HepG2 (cell line): ENCODE measurements around the gene TRIM22. TPM values are rescaled to one million over a fixed set of nuclear protein-coding genes. Genes with fewer than 3 reads are reported as not detected.

Experiments used
- ATAC-seq: fragments of 200-7000 bp; cut with Tn5 transposase; 3 replicates; pipeline ENCODE4 v1.9.1; 2020; ENCODE audit warnings: mild to moderate bottlenecking, moderate library complexity
- BruUV-seq: library from RNA; stranded (reverse); fragments of 400-500 nt; replicated peaks from 2 replicates; lab custom pipeline; 2021; lab: Mats Ljungman, UMichigan
- CTCF ChIA-PET: fragments of 300-600 bp; formaldehyde crosslinking; extraction: SDS; loops from one replicate; lab custom pipeline; 2021; ENCODE audit warnings: low total read pairs, inconsistent platforms, low intra/inter-chr PET ratio; lab: Yijun Ruan, JAX
- POLR2A ChIA-PET: fragments of 350-600 bp; sonication (Branson Sonifier 250); formaldehyde crosslinking; loops from one replicate; lab custom pipeline; 2020; ENCODE audit warnings: antibody characterized with exemption, inconsistent platforms; lab: Yijun Ruan, JAX
- DNase-seq: peaks from one replicate; pipeline ENCODE4 v3.0.0-alpha.2; 2015; ENCODE audit warnings: low spot score
- FAIRE-seq: peaks from 3 replicates; lab custom pipeline; 2011; peaks lifted over from hg19 to GRCh38; lab: Jason Lieb, UNC
- H2AFZ ChIP-seq: one replicate; pipeline ENCODE4 v1.6.1; 2011; ENCODE audit warnings: low read length, inconsistent platforms
- H3K27ac ChIP-seq: fragments of 300-600 bp; 3 replicates; pipeline ENCODE4 v1.8.0; 2011; ENCODE audit warnings: mixed run types, mild to moderate bottlenecking, mixed read lengths, low read length, inconsistent platforms; ENCODE audit not compliant: insufficient read depth; ENCODE audit errors: extremely low read length
- H3K27me3 ChIP-seq, 2 experiments: fragments of 200-600 bp in 1 of 2; 2 replicates in 1 of 2; 3 replicates in 1 of 2; pipeline versions ENCODE4 v1.6.0 to v1.8.0; 2011; ENCODE audit warnings: low read length in 2 of 2, mild to moderate bottlenecking in 2 of 2, moderate library complexity in 2 of 2, inconsistent platforms in 1 of 2; ENCODE audit not compliant: insufficient read depth in 2 of 2, control insufficient read depth in 1 of 2
- H3K36me3 ChIP-seq, 2 experiments: fragments of 200-600 bp in 1 of 2; replicated peaks in 1 of 2; 2 replicates in 1 of 2; 3 replicates in 1 of 2; pipeline versions ENCODE4 v1.5.1 to v1.8.0; 2011; ENCODE audit warnings: low read length in 2 of 2, inconsistent platforms in 1 of 2; ENCODE audit not compliant: insufficient read depth in 2 of 2, control insufficient read depth in 1 of 2
- H3K4me1 ChIP-seq: 2 replicates; pipeline ENCODE4 v1.5.1; 2012; ENCODE audit warnings: low read length, inconsistent platforms; ENCODE audit not compliant: insufficient read depth
- H3K4me2 ChIP-seq: 2 replicates; pipeline ENCODE4 v1.6.0; 2011; ENCODE audit warnings: low read depth, low read length, inconsistent platforms
- H3K4me3 ChIP-seq, 3 experiments: fragments of 200-600 bp in 1 of 3; sonication (generic), shearing (Covaris generic) in 1 of 3; replicated peaks in 1 of 3; 2 replicates each; pipeline ENCODE4 v1.5.1; 2011 to 2016; ENCODE audit warnings: low read length in 3 of 3, inconsistent platforms in 2 of 3, low read depth in 2 of 3, mild to moderate bottlenecking in 2 of 3, control low read depth in 1 of 3, mixed read lengths in 1 of 3; ENCODE audit not compliant: insufficient read depth in 1 of 3
- H3K79me2 ChIP-seq: one replicate; pipeline ENCODE4 v1.6.1; 2011; ENCODE audit warnings: low read length, inconsistent platforms; ENCODE audit not compliant: insufficient read depth
- H3K9ac ChIP-seq: 2 replicates; pipeline ENCODE4 v1.6.0; 2011; ENCODE audit warnings: mild to moderate bottlenecking, low read depth, low read length, inconsistent platforms; ENCODE audit not compliant: insufficient read depth
- H3K9me3 ChIP-seq: 2 replicates; pipeline ENCODE4 v1.5.1; 2012; ENCODE audit warnings: mild to moderate bottlenecking, low read length
- H4K20me1 ChIP-seq: 2 replicates; pipeline ENCODE4 v1.6.0; 2011; ENCODE audit warnings: inconsistent platforms, mild to moderate bottlenecking, low read length, moderate library complexity; ENCODE audit not compliant: insufficient read depth
- CTCF ChIP-seq: sonication (generic); formaldehyde crosslinking; IDR thresholded peaks from 2 replicates; pipeline ENCODE4 v1.5.0; 2020; ENCODE audit warnings: mild to moderate bottlenecking, missing genetic modification reagents, moderate library complexity
- ETV5 ChIP-seq: IDR thresholded peaks from 2 replicates; pipeline ENCODE4 v1.6.1; 2018; ENCODE audit warnings: missing biosample characterization, missing genetic modification reagents, inconsistent platforms, borderline replicate concordance
- MAFF ChIP-seq: IDR thresholded peaks from 2 replicates; pipeline ENCODE4 v1.6.1; 2011; ENCODE audit warnings: low read depth, low read length, improper control_type of control experiment
- MEIS2 ChIP-seq: sonication (generic); formaldehyde crosslinking; IDR thresholded peaks from 2 replicates; pipeline ENCODE4 v1.9.0; 2021; ENCODE audit warnings: mild to moderate bottlenecking, missing genetic modification reagents
- NR2F1 ChIP-seq, 2 experiments: fragments of 450-650 bp in 1 of 2; formaldehyde crosslinking in 1 of 2; IDR thresholded peaks; 2 replicates each; pipeline versions ENCODE4 v1.5.0 to v1.6.1; 2016 to 2020; ENCODE audit warnings: mild to moderate bottlenecking in 1 of 2, missing compliant biosample characterization in 1 of 2, missing genetic modification reagents in 1 of 2, moderate library complexity in 1 of 2
- POLR2G ChIP-seq: fragments of 200-400 bp; formaldehyde crosslinking; IDR thresholded peaks from 2 replicates; pipeline ENCODE4 v1.6.1; 2018; ENCODE audit warnings: mild to moderate bottlenecking, low read depth, low read length, moderate library complexity
- REPIN1 ChIP-seq: sonication (generic); formaldehyde crosslinking; IDR thresholded peaks from 2 replicates; pipeline ENCODE4 v1.8.0; 2022; ENCODE audit warnings: missing genetic modification reagents, low read depth, mild to moderate bottlenecking, borderline replicate concordance
- SP2 ChIP-seq: sonication (generic); formaldehyde crosslinking; IDR thresholded peaks from 2 replicates; pipeline ENCODE4 v1.5.1; 2020; ENCODE audit warnings: mild to moderate bottlenecking, missing genetic modification reagents
- ZFY ChIP-seq: sonication (generic); formaldehyde crosslinking; IDR thresholded peaks from 2 replicates; pipeline ENCODE4 v1.4.0; 2020; ENCODE audit warnings: missing genetic modification reagents
- ZNF383 ChIP-seq: sonication (generic); formaldehyde crosslinking; IDR thresholded peaks from 2 replicates; pipeline ENCODE4 v1.4.0; 2020; ENCODE audit warnings: missing genetic modification reagents, mild to moderate bottlenecking, borderline replicate concordance
- ZNF451 ChIP-seq: sonication (generic); formaldehyde crosslinking; IDR thresholded peaks from 2 replicates; pipeline ENCODE4 v1.5.0; 2020; ENCODE audit warnings: mild to moderate bottlenecking, missing genetic modification reagents
- ZNF674 ChIP-seq: sonication (generic); formaldehyde crosslinking; IDR thresholded peaks from 2 replicates; pipeline ENCODE4 v1.5.0; 2020; ENCODE audit warnings: low read depth, mild to moderate bottlenecking, missing genetic modification reagents
- WGBS: methylation state at CpG from one replicate; pipeline ENCODE4 v1.1.6; 2017; ENCODE audit warnings: low lambda C conversion rate; 5-methylcytosine and 5-hydroxymethylcytosine counted together
- in situ Hi-C: cut with HindIII; loops from 2 replicates; pipeline ENCODE4 v1.10.0; 2017; ENCODE audit warnings: low pct_unique_long_range_greater_than_20kb; ENCODE audit not compliant: extremely low pct_ligation_motif_present
- intact Hi-C: fragments of 100-400 bp; cut with micrococcal nuclease; formaldehyde crosslinking; loops from one replicate; pipeline ENCODE4 v1.10.0; 2022; ENCODE audit not compliant: unreplicated experiment
- polyA plus RNA-seq, 8 experiments: library from polyadenylated mRNA; depleted of rRNA in 3 of 8; stranded (reverse) in 7 of 8; unstranded in 1 of 8; fragments of >200 nt; fragmentation: Illumina TruSeq in 4 of 8; extraction: Trizol in 4 of 8; gene quantifications; 2 replicates each; pipeline versions ENCODE4 v1.2.1 to v1.2.3, GENCODE V29; 2011 to 2016; ENCODE audit warnings: low read depth in 4 of 8, missing spikeins in 1 of 8, mixed read lengths in 1 of 8; ENCODE audit not compliant: insufficient read depth in 1 of 8
- total RNA-seq, 5 experiments: library from RNA; depleted of rRNA; stranded (reverse); fragments of >200 nt; fragmentation: Illumina TruSeq; extraction: Trizol; gene quantifications; 2 replicates each; pipeline ENCODE4 v1.2.3, GENCODE V29; 2016; ENCODE audit warnings: low read depth in 1 of 5
- TF ChIP-seq, protein P1 (sequence below): IDR thresholded peaks from 2 replicates; pipeline ENCODE4 v1.6.1; 2012; ENCODE audit warnings: low read depth, low read length, improper control_type of control experiment
- TF ChIP-seq, protein P2 (sequence below): IDR thresholded peaks from 2 replicates; pipeline ENCODE4 v1.6.1; 2016; ENCODE audit warnings: low read depth, borderline replicate concordance
- TF ChIP-seq, protein P3 (sequence below): IDR thresholded peaks from 2 replicates; pipeline ENCODE4 v1.6.1; 2012; ENCODE audit warnings: inconsistent platforms
- TF ChIP-seq, protein P4 (sequence below): sonication (generic); formaldehyde crosslinking; IDR thresholded peaks from 2 replicates; pipeline ENCODE4 v1.4.0; 2020; ENCODE audit warnings: missing genetic modification reagents, low read depth, mild to moderate bottlenecking, borderline replicate concordance

The TRIM22 gene
- total and polyA plus RNA-seq, 2 of the 13 experiments (the other 11 are each of a cell fraction or from before 2014, with no cell fraction given) = 2.4 to 3.2 TPM

GRCh38 chr11:5684646-5685362 is 4.8 kb upstream of the TRIM22 start, which contains the start of gene TRIM5:
Gene TRIM5 (minus strand): TSS chr11:5685074. CDS start chr11:5680177, 4,897 bp downstream.
- POLR2A ChIA-PET = interaction anchor here (0.7 to 1.8 kb wide), 3 partner anchors 26 to 85 kb away, joined by 3 to 6 read pairs (median 3); no protein-coding TSS in a partner anchor
- Histone ChIP-seq H3K4me3 (peak within 1 kb of the TSS; percentile 55 to 70 (median 65)), H2AFZ (peak within 1 kb of the TSS; percentile 86), H3K4me1 (no peaks in the 10 kb centered on the region), H3K9me3 (no peaks in the 10 kb centered on the region), H3K79me2 (no peaks in the 10 kb centered on the region), H3K36me3 (no peaks in the 10 kb centered on the region; a peak in 2 of 5 replicates), H3K9ac (peak within 1 kb of the TSS; percentile 69), H3K27me3 (no peaks in the 10 kb centered on the region), H3K4me2 (peak within 1 kb of the TSS; percentile 94), H3K27ac (peak within 1 kb of the TSS; percentile 86), H4K20me1 (no peaks in the 10 kb centered on the region)
- peak; percentile 92 for DNase-seq
- CTCF ChIA-PET = interaction anchor here (1.8 kb wide), 1 partner anchor 124 kb away, joined by 9 read pairs; the partner anchor contains the start of gene OR52N2
- ATAC-seq = peak; percentile 99
- FAIRE-seq = peak; percentile 94
- intact Hi-C loops = loop anchor here (1.0 kb wide), 1 partner anchor 123 kb away; the partner anchor contains the start of gene OR52N2
- no TSS peak for BruUV-seq
- in situ Hi-C loops = loop anchor here (10.0 kb wide), 1 partner anchor 120 kb away; the partner anchor contains the start of gene OR52N2
- WGBS = 1% methylated on average over 13 of the region's 13 CpGs
- TF ChIP-seq POLR2G (peak; percentile 83), REPIN1 (CRISPR knock-in tag) (no peak), CTCF (peak; percentile 65), ZNF383 (CRISPR knock-in tag) (no peak), MEIS2 (CRISPR knock-in tag) (peak; percentile 16; the same call in 1 of the 2 replicates), ZFY (peak; percentile 68), ZNF674 (CRISPR knock-in tag) (no peak), SP2 (CRISPR knock-in tag) (peak; percentile 59), NR2F1 (CRISPR knock-in tag; IDR thresholded peaks at IDR 0.05) (no peak), ZNF451 (CRISPR knock-in tag) (no peak), ETV5 (CRISPR knock-in tag) (peak; percentile 7; the same call in 1 of the 2 replicates), MAFF (0 out of 2 replicates have a peak, but pooled peaks have one; percentile 2)
- TF ChIP-seq, protein P1, sequence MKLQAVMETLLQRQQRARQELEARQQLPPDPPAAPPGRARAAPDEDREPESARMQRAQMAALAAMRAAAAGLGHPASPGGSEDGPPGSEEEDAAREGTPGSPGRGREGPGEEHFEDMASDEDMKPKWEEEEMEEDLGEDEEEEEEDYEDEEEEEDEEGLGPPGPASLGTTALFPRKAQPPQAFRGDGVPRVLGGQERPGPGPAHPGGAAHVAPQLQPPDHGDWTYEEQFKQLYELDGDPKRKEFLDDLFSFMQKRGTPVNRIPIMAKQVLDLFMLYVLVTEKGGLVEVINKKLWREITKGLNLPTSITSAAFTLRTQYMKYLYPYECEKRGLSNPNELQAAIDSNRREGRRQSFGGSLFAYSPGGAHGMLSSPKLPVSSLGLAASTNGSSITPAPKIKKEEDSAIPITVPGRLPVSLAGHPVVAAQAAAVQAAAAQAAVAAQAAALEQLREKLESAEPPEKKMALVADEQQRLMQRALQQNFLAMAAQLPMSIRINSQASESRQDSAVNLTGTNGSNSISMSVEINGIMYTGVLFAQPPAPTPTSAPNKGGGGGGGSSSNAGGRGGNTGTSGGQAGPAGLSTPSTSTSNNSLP = 0 out of 2 replicates have a peak, but pooled peaks have one; percentile 32
- TF ChIP-seq, protein P2, sequence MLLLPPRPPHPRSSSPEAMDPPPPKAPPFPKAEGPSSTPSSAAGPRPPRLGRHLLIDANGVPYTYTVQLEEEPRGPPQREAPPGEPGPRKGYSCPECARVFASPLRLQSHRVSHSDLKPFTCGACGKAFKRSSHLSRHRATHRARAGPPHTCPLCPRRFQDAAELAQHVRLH = 0 out of 2 replicates have a peak, but pooled peaks have one; percentile 19
- TF ChIP-seq, protein P3, sequence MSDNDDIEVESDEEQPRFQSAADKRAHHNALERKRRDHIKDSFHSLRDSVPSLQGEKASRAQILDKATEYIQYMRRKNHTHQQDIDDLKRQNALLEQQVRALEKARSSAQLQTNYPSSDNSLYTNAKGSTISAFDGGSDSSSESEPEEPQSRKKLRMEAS = peak; percentile 26; the same call in 1 of the 2 replicates
- TF ChIP-seq, protein P4, sequence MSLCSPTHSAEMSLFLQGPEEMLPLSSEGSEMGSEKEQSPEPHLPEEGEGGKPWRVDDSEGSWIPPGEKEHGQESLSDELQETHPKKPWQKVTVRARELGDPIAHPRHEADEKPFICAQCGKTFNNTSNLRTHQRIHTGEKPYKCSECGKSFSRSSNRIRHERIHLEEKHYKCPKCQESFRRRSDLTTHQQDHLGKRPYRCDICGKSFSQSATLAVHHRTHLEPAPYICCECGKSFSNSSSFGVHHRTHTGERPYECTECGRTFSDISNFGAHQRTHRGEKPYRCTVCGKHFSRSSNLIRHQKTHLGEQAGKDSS (CRISPR knock-in tag) = no peak
